ENCODE measurements around the gene ZNF487.

GRCh38 chr10:43482319-43483078 is 45.6 kb downstream of the ZNF487 start:
- TF ChIP-seq POLR2A (IDR thresholded peaks at IDR 0.05) (no peak), CTCF (IDR thresholded peaks at IDR 0.05) (no peak)

Measured in body of pancreas (tissue), 4 donors.